Stimulated activated CD8-positive, alpha-beta memory T cell treated with anti-CD3 and anti-CD28 coated beads, Interleukin-7, amount 100 ng/mL, for 24 hours (primary cell): ENCODE data around the gene CELF2.
A peak's percentile ranks its signal among the peaks of the same experiment; 100 is the strongest.

Experiments
- DNase-seq: peaks from one replicate; pipeline ENCODE4 v3.0.0-alpha.2; 2020; ENCODE audit warnings: low read depth

Gene CELF2

GRCh38 chr10:11156480-11156879 lies 138.8 kb downstream of the CELF2 start:
- no peak for DNase-seq

- no peak for DNase-seq
Measured at GRCh38 chr10:11157292-11158076, 139.8 kb downstream of the CELF2 start.

DNA sequence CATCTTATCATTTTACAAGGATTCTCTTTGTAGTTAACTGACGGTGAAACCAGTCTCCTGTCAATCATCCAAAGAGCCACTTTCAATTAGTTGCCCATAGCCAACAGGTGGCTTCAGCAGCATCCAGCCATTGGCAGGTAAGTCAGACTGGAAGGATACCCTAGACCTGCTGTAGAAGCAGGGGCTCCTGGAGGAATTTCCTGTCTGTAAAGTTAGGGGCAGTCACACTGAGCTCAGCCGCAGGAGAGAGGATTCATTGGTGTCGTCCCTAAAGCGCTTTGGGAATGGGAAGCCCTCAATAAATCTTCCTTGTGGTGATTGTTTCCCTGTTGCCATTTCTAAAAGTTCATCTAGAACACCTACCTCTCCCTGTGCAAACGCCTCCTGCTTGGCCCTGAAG lies 140.4 kb downstream of the CELF2 start:
- DNase-seq = no peak

GRCh38 chr10:11159543-11160215 lies 142.0 kb downstream of the CELF2 start:
- DNase-seq = no peak

GRCh38 chr10:11161096-11161495 lies 143.4 kb downstream of the CELF2 start:
- DNase-seq = no peak

- DNase-seq = no peak
Measured at GRCh38 chr10:11161910-11162309, 144.2 kb downstream of the CELF2 start.

DNA sequence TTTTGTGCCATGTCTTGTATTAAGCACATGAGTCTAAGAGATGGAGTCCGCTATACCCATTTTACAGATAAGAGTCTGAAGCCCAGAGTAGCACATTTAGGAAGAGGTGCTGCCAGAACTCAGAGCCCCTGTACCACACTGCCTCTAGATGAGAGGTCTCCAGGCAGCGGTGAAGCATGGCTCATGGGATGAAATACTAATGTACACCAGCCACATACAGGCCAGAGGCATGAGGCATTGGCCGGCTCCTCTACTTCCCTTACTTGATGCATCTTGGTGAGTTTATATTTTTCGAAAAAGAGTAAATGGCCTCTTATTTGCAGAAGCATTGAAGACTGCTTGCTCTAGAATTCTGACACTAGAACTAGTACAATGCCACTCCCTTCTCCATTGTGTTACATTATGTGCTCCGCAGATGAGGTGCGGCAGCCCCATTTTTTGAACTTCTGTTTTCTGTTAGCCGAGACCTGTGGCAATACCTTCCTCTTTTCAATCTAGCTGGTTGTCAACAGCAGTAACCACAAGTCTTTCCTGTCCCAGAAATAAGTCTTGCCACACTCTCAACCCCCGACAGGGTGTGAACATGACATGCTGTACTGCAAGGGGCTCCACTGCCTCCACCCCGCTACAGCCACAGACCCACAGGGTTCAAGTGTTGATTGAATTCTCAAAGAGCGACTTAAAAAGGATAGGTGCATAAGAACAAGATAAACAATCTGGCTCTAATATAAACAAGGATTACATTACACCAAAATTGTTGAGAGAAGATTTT lies 145.3 kb downstream of the CELF2 start:
- no peak for DNase-seq

DNA sequence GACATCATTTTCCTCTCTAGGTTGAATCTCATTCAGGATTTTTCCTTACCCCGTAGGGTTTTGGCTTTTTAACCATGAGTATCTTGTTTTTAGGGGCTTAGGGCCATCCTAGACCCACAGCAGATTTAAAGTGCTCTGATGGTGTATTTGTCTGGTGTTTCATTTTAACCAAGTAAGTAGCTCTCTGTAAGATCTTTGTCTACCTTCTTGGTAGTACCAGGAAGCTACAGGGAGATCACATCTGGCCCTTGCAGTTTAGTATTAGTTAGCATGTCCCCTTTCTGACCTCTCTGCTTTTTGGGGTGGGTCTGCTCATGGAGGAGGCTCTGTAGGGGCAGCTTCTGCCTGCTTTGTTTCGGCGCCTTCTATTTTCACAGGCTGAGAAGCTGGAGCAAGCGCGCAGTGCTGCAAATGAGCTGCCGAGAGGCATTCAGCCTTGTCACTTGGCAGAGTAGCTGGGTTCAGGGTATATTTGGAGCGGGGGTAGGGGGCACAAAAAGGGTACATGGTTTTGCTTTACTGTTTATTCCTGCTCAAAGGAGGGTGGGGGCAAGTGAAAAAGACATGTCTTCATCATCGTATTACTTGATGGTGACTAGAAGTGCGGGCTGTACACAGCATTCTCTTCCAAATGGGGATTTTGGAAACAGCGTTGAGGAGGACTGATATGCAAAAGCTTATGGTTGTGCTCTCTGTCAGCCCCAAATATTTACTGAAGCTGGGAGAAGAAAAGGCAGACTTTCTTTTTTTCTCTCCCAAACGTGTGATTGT lies 146.3 kb downstream of the CELF2 start:
- DNase-seq = no peak

- no peak for DNase-seq
Measured at GRCh38 chr10:11164551-11164802, 146.8 kb downstream of the CELF2 start.

DNA sequence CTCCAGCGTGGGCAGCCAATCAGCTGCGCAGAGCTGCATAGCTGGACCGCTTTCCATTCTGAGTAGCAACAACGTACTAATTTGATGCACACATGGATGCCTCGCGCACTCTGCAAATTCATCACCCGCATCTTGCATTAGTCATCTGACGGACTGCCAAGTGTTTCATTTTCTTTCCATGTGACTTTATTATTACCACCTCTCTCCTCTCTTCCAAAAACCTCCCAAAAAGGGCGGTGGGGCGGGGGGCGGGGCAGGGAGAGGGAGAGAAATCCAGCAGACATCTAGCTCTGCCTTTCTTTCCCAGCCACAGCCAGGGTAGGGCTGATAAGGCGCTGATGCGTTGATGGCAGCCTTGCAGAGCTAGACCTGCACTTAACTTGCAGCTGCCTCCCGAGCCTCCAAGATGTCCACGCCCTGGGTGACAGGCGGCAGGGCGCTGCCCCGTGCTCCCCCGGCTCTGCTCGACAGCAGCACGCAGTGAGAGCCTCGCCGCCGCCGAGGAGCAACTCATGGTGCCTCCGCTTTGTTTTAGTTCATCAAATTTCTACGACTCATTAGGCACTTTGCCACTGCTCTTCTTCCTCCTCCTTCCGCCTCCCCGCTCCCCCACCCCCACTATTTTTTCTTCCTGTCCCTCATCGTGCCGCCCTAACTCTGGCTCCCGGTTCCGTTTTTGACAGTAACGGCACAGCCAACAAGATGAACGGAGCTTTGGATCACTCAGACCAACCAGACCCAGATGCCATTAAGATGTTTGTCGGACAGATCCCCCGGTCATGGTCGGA lies 147.3 kb downstream of the CELF2 start:
- DNase-seq = peak; percentile 55

DNA sequence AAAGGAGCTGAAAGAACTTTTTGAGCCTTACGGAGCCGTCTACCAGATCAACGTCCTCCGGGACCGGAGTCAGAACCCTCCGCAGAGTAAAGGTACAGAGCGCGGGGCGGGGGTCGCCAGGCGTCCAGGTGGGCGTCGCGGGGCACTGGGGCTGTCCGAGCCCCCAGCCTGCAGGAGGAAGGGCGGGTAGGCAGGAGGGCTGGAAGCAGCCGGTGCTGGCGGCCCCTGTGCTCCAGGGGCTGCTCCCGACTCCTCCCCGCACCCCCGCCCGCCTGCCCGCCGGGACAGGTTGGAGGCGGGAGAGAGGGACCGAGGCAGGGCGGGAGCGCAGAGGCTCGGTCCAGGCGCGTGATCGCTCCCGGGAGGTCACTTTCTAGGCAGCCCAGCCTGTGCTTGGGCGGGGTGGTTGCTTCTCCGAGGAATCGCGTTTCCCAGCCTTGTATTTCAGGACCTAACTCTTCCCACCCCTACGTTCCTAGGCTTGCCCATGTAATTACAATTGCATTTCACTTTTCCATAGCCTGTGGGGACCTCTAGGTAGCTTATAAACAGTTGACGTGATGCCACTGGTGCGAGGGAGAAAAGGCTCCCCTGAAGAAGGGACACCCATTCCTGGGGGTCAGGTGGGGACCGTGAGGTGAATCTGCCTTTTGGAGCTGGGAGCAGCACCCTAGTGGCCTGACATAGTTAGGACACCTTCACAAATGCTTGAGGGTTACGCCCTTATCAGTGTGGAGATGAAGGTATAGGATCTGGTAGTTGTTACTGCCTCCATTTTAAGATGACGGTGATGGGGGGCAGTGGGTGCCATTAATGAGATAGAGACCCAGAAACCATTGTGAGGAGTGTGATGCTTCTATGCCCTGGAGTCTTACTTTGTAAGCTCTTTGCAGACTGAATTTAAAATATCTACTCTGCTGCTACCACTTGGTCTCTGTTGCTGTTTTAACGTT lies 148.2 kb downstream of the CELF2 start:
- no peak for DNase-seq

DNA sequence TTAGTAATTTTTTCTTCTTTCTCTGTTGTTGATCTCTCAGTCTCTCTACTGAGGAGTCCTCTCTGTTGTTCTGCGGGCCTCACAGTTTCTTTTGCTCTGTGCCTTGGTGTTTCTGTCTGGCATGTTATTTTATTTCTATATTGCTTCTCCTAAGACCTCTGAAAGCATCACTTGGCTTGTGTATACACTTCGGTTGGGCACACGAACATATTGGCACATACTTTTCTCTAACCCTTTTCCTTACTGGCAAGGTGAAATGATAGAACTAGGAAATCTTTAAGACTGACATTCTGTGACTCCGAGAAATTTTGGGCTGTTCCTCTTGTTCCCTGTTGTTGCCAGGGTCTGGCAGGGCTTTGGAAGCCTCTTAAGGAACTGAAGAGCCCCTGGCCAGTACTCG lies 148.9 kb downstream of the CELF2 start:
- no peak for DNase-seq

GRCh38 chr10:11167233-11167966 lies 149.7 kb downstream of the CELF2 start:
- no peak for DNase-seq

DNA sequence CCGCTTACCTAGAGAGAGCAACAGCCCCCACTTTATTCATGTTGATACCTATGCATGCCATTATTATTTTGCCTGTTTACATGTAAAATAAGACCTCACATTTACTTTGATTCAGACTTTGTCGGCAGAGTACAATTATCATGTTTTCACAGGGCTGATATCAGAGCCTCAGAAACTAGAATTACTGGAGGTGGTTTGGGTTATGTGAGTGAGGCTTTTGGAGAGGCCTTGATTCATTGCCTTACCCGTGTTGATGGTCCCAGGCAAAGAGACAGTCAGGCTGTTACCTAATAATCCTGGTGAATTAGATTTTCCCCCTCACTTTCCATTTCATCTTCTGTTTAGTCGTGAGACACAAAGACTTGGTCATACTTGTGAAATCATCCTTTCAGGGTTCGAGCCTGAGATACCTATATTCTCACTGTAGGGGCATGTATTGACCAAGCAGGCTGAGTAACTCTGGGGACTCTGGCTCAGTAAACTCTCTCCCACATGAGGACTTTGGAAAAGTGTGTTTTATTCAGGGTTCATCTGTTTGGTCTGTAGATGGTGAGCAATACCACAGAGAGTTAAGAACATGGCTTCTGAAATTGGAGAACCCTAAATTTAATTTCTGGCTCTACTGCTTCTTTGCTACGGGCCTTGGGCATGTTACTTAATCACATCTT lies 150.9 kb downstream of the CELF2 start:
- no peak for DNase-seq

- no peak for DNase-seq
Measured at GRCh38 chr10:11169976-11170375, 152.3 kb downstream of the CELF2 start.

DNA sequence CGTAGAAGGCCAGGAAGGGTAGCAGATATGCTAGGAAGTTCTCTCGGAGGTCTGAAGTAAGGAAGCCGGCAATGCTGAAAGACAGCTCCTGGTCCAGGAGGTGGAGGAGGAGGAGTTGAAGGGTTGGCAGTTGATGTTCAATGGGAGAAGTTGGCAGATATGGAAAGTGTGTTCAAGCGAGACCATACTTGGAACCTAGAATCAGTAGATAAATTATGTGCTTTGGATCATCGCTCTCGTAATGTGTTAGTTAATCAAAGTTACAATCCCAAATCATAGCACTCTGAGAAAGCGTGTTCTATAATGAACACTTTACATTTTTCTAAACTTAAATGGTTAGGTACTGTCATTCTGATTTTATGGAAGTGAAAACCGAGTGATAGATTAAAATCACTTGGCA lies 152.9 kb downstream of the CELF2 start:
- DNase-seq = no peak

DNA sequence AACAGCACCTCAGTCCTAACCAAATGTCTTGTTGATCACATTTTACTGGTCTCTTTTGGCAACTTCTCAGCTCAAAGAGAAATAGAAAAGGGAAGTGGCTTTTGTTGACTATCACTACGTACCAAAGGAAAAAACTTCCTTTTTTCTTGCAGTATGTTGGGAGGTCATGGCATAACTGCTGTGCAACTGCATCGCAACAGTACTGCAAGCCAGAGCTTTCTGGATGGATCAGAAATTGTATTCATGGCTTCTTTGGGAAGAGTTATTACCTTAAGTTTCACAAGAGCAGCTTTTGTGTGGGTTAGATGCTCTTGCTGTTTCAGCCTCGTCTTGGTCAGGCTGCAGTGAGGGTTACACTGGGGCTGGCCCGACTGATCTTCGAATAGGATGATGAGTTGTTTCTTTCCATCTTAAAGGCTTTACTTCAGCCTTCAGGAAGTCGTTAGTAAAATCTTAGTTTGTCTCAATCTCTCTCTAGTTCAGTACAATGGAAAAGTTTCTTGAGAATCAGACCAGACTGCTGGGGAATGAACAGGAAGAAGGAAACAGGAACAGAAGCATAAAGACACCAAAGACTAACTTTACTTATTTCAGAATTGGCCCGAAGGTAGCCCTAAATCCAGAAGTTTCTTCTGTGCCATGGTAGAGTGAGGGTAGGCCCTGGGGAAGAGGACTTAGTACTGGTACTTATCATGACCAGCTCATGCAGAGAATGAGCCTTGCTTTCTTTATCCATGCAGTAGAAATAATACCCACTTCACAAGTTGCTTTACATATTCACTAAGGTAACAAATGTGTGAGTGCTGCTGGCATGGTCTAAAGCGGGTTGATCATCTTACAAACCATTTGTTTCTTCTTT lies 153.6 kb downstream of the CELF2 start:
- DNase-seq = no peak

DNA sequence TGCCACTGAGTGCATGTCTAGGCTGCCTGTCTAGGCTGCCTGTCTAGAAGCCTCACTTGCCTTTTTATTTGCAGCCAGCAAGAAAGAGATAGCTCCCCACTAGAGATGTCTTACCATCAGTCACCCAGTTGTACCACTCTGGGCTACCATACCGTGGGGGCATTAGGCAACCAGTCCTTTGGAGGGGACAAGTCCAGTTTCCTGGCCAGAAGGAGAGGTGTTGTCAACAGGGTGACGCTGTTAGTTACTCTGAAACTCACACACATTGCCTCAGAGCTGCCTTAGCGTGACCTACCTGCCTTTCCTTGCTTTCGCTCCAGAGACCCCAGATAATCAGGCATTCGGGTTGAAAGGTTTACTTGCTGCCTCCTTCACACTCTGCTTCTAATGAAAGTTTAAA lies 155.4 kb downstream of the CELF2 start:
- DNase-seq = no peak
